ENCODE measurements around the gene FGB. TPM values are rescaled to one million over a fixed set of nuclear protein-coding genes. Genes with fewer than 3 reads are reported as not detected.

The FGB gene
- total and polyA plus RNA-seq, 2 of the 13 experiments (the other 11 are each of a cell fraction or from before 2014, with no cell fraction given), result 226 to 784 TPM

DNA sequence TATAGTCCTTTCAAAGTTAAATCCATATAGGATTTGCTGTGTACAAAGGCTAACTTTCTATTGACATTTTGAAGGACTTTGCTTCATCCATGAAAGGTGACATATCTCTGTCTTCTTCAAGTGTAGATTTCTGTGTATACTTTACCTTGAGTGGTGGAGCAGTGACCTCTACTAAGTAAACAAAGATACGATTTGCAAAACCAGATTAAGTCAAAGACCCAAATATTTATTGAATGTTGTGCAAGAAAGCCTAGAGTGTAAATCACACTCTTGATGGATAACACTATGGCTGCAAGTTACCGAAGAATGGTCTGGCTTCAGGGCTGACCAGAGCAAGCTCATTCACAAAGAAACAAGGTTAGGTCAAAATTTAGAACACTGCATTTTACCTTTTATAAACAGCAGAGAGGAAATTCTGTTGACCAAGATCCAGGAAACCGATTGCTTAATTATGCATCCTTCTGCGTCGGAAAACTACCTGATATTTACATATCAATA, 55.1 kb downstream of the FGB start (continued):
- TF ChIP-seq, protein P1, sequence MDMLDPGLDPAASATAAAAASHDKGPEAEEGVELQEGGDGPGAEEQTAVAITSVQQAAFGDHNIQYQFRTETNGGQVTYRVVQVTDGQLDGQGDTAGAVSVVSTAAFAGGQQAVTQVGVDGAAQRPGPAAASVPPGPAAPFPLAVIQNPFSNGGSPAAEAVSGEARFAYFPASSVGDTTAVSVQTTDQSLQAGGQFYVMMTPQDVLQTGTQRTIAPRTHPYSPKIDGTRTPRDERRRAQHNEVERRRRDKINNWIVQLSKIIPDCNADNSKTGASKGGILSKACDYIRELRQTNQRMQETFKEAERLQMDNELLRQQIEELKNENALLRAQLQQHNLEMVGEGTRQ (IDR thresholded peaks at IDR 0.05; ENCODE audit: low read depth, low read length), result no peak
- TF ChIP-seq, protein P1 (CRISPR knock-in tag; IDR thresholded peaks at IDR 0.05; ENCODE audit: borderline replicate concordance), result no peak
- TF ChIP-seq, protein P2, sequence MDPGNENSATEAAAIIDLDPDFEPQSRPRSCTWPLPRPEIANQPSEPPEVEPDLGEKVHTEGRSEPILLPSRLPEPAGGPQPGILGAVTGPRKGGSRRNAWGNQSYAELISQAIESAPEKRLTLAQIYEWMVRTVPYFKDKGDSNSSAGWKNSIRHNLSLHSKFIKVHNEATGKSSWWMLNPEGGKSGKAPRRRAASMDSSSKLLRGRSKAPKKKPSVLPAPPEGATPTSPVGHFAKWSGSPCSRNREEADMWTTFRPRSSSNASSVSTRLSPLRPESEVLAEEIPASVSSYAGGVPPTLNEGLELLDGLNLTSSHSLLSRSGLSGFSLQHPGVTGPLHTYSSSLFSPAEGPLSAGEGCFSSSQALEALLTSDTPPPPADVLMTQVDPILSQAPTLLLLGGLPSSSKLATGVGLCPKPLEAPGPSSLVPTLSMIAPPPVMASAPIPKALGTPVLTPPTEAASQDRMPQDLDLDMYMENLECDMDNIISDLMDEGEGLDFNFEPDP (CRISPR knock-in tag; conservative IDR thresholded peaks at IDR 0.05), result no peak
- TF ChIP-seq ZNF3 (CRISPR knock-in tag; IDR thresholded peaks at IDR 0.05) (peak; percentile 58; the same call in 1 of the 2 replicates), ZNF672 (CRISPR knock-in tag; IDR thresholded peaks at IDR 0.05) (no peak), PAF1 (CRISPR knock-in tag; IDR thresholded peaks at IDR 0.05) (no peak), RELA (CRISPR knock-in tag; IDR thresholded peaks at IDR 0.05) (no peak), SYNCRIP (IDR thresholded peaks at IDR 0.05; ENCODE audit: insufficient read depth, low read depth, low read length) (no peak), EZH2 (conservative IDR thresholded peaks at IDR 0.05; ENCODE audit: low read depth, low read length) (no peak), ZSCAN22 (CRISPR knock-in tag; IDR thresholded peaks at IDR 0.05) (no peak), IKZF1 (IDR thresholded peaks at IDR 0.05) (no peak), HNF4A (CRISPR knock-in tag; IDR thresholded peaks at IDR 0.05) (peak; percentile 99), ZKSCAN5 (CRISPR knock-in tag; IDR thresholded peaks at IDR 0.05) (no peak), FLYWCH1 (CRISPR knock-in tag; IDR thresholded peaks at IDR 0.05) (no peak), PHF21A (CRISPR knock-in tag; IDR thresholded peaks at IDR 0.05) (peak; percentile 92), NR3C1 (CRISPR knock-in tag; IDR thresholded peaks at IDR 0.05) (no peak), HIVEP1 (CRISPR knock-in tag; IDR thresholded peaks at IDR 0.05) (no peak), BRD4 (CRISPR knock-in tag; IDR thresholded peaks at IDR 0.05) (0 out of 2 replicates have a peak, but pooled peaks have one; percentile 70), MAF1 (CRISPR knock-in tag; IDR thresholded peaks at IDR 0.05; ENCODE audit: borderline replicate concordance) (no peak)
- TF ChIP-seq, protein P3, sequence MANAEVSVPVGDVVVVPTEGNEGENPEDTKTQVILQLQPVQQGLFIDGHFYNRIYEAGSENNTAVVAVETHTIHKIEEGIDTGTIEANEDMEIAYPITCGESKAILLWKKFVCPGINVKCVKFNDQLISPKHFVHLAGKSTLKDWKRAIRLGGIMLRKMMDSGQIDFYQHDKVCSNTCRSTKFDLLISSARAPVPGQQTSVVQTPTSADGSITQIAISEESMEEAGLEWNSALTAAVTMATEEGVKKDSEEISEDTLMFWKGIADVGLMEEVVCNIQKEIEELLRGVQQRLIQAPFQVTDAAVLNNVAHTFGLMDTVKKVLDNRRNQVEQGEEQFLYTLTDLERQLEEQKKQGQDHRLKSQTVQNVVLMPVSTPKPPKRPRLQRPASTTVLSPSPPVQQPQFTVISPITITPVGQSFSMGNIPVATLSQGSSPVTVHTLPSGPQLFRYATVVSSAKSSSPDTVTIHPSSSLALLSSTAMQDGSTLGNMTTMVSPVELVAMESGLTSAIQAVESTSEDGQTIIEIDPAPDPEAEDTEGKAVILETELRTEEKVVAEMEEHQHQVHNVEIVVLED (CRISPR knock-in tag; IDR thresholded peaks at IDR 0.05; ENCODE audit: borderline replicate concordance), result peak; percentile 65; the same call in 1 of the 2 replicates
- TF ChIP-seq, protein P4, sequence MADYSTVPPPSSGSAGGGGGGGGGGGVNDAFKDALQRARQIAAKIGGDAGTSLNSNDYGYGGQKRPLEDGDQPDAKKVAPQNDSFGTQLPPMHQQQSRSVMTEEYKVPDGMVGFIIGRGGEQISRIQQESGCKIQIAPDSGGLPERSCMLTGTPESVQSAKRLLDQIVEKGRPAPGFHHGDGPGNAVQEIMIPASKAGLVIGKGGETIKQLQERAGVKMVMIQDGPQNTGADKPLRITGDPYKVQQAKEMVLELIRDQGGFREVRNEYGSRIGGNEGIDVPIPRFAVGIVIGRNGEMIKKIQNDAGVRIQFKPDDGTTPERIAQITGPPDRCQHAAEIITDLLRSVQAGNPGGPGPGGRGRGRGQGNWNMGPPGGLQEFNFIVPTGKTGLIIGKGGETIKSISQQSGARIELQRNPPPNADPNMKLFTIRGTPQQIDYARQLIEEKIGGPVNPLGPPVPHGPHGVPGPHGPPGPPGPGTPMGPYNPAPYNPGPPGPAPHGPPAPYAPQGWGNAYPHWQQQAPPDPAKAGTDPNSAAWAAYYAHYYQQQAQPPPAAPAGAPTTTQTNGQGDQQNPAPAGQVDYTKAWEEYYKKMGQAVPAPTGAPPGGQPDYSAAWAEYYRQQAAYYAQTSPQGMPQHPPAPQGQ (CRISPR knock-in tag; IDR thresholded peaks at IDR 0.05; ENCODE audit: borderline replicate concordance), result 0 out of 2 replicates have a peak, but pooled peaks have one; percentile 67
- TF ChIP-seq, protein P5, sequence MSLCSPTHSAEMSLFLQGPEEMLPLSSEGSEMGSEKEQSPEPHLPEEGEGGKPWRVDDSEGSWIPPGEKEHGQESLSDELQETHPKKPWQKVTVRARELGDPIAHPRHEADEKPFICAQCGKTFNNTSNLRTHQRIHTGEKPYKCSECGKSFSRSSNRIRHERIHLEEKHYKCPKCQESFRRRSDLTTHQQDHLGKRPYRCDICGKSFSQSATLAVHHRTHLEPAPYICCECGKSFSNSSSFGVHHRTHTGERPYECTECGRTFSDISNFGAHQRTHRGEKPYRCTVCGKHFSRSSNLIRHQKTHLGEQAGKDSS (CRISPR knock-in tag; IDR thresholded peaks at IDR 0.05; ENCODE audit: borderline replicate concordance, low read depth), result no peak
